ENCODE results near the gene CTNND2.

The CTNND2 gene

GRCh38 chr5:11579351-11579750 is 324.9 kb downstream of the CTNND2 start:
- Histone ChIP-seq H3K9me3 (no peaks in the 10 kb centered on the region; the same call in 1 of the 2 replicates), H3K27me3 (no peaks in the 10 kb centered on the region), H3K4me1 (no peaks in the 10 kb centered on the region), H3K4me3 (ENCODE audit: low read depth, low read length) (no peak overlapping the region), H3K36me3 (no peaks in the 10 kb centered on the region)
- no peak for TF ChIP-seq CTCF (IDR thresholded peaks at IDR 0.05; ENCODE audit: low read depth, low read length)
- no peak for DNase-seq

GRCh38 chr5:11574787-11575186 is 329.5 kb downstream of the CTNND2 start:
- DNase-seq: no peak
- H3K4me1 ChIP-seq: no peaks in the 10 kb centered on the region
- no peak for TF ChIP-seq CTCF (IDR thresholded peaks at IDR 0.05; ENCODE audit: low read depth, low read length)
- H3K27me3 ChIP-seq: no peaks in the 10 kb centered on the region
- no peaks in the 10 kb centered on the region; the same call in 1 of the 2 replicates for H3K9me3 ChIP-seq
- H3K36me3 ChIP-seq: no peaks in the 10 kb centered on the region
- H3K4me3 ChIP-seq (ENCODE audit: low read depth, low read length): no peak overlapping the region

DNA sequence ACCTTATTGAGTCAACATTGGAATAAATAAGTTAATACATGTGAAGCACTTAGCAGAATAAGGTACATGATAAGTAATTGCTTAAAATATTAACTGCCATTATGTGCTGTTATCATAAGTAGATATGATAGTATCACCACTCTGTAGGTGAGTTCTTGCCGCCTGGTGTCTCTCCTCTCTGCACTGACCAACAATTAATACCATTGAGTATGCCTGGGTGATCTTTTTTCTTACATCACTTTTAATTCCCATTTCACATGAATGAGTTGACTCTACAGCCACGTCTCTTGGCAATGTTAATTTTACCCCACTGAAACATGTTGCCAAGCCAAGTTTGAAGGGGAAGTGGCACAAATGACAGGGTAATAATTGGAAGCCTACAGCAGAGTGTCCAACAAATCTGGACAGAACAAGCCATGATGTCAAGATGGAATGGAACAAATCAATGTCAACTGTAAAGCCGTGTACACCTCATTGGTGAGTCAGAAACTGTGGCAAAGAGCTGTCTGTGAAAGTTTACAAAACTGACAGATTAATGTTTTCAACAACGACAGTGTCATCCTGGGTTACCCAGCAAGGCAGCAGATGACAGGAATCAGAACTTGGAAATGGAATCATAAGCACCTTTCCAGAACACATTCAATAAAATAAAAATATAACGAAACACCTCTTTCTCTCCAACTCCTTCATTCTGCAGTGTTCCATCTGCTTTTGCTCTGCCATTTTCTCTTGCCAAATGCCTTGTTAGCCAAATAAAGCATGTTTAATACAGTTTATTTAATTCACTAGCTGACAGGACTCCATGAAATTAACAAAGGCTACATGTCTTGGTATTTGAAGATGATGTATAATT is 330.9 kb downstream of the CTNND2 start:
- DNase-seq: no peak
- TF ChIP-seq CTCF (IDR thresholded peaks at IDR 0.05; ENCODE audit: low read depth, low read length): no peak
- Histone ChIP-seq H3K27me3 (no peaks in the 10 kb centered on the region), H3K36me3 (no peaks in the 10 kb centered on the region), H3K4me1 (no peaks in the 10 kb centered on the region), H3K9me3 (no peaks in the 10 kb centered on the region; the same call in 1 of the 2 replicates), H3K4me3 (ENCODE audit: low read depth, low read length) (no peak overlapping the region)

- H3K36me3 ChIP-seq: no peaks in the 10 kb centered on the region
- H3K27me3 ChIP-seq: no peaks in the 10 kb centered on the region
- no peak for TF ChIP-seq CTCF (IDR thresholded peaks at IDR 0.05; ENCODE audit: low read depth, low read length)
- no peaks in the 10 kb centered on the region for H3K4me1 ChIP-seq
- no peak overlapping the region for H3K4me3 ChIP-seq (ENCODE audit: low read depth, low read length)
- DNase-seq: no peak
- no peaks in the 10 kb centered on the region for H3K9me3 ChIP-seq
Measured at GRCh38 chr5:11564706-11565105, 339.5 kb downstream of the CTNND2 start.

- Histone ChIP-seq H3K9me3 (no peaks in the 10 kb centered on the region), H3K4me3 (ENCODE audit: low read depth, low read length) (no peak overlapping the region), H3K36me3 (no peaks in the 10 kb centered on the region), H3K4me1 (no peaks in the 10 kb centered on the region), H3K27me3 (no peaks in the 10 kb centered on the region)
- DNase-seq: no peak
- no peak for TF ChIP-seq CTCF (IDR thresholded peaks at IDR 0.05; ENCODE audit: low read depth, low read length)
Measured at GRCh38 chr5:11563822-11564221, 340.4 kb downstream of the CTNND2 start.
